Measurements from ENCODE around the gene PRKCB.

PRKCB gene

DNA sequence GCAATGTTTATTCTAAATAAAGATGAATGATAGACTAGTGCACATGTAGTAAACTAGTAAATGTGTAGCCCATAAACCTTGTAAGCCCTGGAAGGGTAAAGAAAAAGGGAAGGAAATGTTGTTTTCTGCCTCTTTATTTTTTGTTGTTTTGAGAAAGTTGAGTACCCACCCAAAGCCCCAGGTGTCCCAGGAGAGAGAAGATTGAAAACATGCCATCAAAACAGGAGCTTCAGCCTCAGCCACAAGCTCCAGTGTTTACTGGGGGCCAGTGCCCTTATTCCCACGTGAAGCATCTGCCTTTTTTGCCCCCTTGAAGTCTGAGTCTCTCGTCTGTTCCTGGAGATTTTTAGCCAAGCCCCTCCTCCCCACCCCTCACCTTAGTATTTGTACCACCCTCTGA is 121.5 kb downstream of the PRKCB start:
- in situ Hi-C loops (cut with HindIII; ENCODE audit: low sequenced_read_pairs): no loop called here
- H3K4me3 ChIP-seq (ENCODE audit: low read depth, low read length): no peak overlapping the region

DNA sequence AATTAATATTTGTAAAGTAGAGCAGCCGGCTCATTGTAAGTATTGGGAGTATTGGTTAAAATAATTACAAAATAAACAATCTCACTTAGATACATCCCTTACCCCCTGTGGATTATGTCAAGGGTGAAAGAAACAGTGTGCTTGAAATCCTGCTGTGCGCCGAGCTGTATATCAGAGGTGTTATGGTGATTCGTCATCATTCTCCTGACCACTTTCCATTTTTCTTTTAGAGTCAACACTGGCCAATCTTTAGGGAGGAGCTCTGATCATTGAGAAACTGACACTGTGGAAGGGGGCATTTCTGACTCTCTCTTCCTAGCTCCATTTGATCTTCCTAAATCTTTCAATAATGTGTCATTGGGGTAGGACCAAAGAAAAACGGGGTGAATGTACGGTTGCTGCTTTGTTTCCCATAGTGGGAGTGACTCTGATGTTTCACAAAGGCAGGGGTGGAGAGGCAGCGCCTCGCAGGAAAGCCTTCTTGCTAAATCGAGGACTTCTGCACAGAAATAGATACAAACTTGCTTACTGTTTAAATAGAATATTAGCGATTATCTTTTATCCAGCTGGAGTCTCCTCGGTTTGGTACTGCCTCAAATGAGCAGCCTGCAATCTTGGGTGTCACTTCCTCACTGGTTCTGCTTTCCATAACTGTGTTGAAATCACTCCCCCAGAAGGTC is 123.4 kb downstream of the PRKCB start:
- TF ChIP-seq, protein P1, sequence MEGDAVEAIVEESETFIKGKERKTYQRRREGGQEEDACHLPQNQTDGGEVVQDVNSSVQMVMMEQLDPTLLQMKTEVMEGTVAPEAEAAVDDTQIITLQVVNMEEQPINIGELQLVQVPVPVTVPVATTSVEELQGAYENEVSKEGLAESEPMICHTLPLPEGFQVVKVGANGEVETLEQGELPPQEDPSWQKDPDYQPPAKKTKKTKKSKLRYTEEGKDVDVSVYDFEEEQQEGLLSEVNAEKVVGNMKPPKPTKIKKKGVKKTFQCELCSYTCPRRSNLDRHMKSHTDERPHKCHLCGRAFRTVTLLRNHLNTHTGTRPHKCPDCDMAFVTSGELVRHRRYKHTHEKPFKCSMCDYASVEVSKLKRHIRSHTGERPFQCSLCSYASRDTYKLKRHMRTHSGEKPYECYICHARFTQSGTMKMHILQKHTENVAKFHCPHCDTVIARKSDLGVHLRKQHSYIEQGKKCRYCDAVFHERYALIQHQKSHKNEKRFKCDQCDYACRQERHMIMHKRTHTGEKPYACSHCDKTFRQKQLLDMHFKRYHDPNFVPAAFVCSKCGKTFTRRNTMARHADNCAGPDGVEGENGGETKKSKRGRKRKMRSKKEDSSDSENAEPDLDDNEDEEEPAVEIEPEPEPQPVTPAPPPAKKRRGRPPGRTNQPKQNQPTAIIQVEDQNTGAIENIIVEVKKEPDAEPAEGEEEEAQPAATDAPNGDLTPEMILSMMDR (IDR thresholded peaks at IDR 0.05; ENCODE audit: low read depth, low read length): no peak
- DNase-seq (ENCODE audit: low read depth, low spot score): no peak
- in situ Hi-C loops (cut with HindIII; ENCODE audit: low sequenced_read_pairs): no loop called here
- H3K4me3 ChIP-seq (ENCODE audit: low read depth, low read length): no peak overlapping the region

More for the DNA sequence above, 121.5 kb downstream of the PRKCB start:
- no peak for DNase-seq (ENCODE audit: low read depth, low spot score)
- TF ChIP-seq, protein P1 (IDR thresholded peaks at IDR 0.05; ENCODE audit: low read depth, low read length): no peak

DNA sequence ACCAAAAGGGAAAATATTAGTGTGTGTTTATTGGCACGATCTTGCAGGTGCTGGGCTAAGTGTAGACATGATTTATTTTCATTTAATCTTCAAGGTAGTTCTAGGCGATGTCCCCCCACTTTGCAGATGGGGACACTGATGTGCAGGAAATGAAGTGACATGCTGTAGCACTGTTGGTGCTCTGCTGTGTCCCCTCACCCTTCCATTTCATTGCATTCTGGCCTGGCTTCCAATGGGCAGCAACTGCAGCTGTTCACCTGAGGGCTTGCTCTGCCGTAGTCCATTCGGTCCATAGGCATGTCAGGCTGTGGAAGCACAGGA is 123.9 kb downstream of the PRKCB start:
- in situ Hi-C loops (cut with HindIII; ENCODE audit: low sequenced_read_pairs): no loop called here
- no peak for DNase-seq (ENCODE audit: low read depth, low spot score)
- no peak overlapping the region for H3K4me3 ChIP-seq (ENCODE audit: low read depth, low read length)
- TF ChIP-seq, protein P1 (IDR thresholded peaks at IDR 0.05; ENCODE audit: low read depth, low read length): no peak

DNA sequence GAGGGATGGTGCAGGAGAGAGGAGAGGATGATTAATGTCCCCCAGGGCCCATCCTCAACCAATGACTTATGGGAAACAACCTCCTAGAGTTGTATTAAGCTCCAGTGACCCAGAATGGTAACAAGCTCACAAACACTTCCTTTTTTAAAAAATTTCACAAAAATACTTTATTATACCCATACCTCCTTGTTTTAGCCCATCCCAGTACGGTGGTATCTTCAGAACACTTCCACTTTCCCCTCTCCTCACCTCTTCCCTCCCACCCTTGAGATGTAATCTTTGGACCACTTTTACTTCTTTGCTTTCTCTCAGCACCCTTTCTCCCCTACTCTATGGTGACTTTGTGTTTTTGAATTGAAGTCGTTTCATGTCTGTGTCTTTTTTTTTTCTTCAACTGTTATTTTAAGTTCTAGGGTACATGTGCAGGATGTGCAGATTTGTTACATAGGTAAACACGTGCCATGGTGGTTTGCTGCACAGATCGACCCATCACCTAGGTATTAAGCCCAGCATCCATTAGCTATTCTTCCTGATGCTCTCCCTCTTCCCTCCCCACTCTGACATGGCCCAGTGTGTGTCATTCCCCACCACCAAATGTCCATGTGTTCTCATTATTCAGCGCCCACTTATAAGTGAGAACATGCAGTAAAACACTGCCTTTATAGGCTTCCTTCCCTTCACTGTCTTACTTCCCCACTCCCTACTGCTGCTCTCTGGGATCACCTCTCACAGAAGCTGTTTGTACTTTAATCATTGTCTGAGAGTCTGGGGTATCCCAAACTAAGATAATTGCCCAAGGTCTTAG is 124.5 kb downstream of the PRKCB start:
- no peak for DNase-seq (ENCODE audit: low read depth, low spot score)
- in situ Hi-C loops (cut with HindIII; ENCODE audit: low sequenced_read_pairs): no loop called here
- TF ChIP-seq, protein P1 (IDR thresholded peaks at IDR 0.05; ENCODE audit: low read depth, low read length): no peak
- no peak overlapping the region for H3K4me3 ChIP-seq (ENCODE audit: low read depth, low read length)

DNA sequence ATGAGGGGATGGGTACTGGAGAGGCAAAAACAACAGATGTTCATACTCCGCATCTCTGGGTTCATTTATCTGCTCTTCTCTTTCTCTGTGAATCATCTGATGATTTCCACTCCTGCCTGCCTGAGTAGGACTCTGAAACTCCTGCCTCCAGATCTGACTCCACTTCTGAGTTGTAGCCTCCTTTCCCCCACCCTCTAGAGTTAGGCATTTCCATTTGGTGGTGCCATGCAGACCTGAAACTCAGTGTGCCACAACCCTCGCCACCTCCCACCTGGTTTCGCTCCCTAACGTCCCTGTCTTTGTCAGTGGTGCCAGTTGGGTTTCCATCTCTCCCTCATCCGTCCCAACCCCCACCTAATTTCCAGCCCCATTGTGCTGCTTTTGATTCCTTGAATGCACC is 126.2 kb downstream of the PRKCB start:
- no peak for DNase-seq (ENCODE audit: low read depth, low spot score)
- TF ChIP-seq, protein P1 (IDR thresholded peaks at IDR 0.05; ENCODE audit: low read depth, low read length): no peak
- no peak overlapping the region for H3K4me3 ChIP-seq (ENCODE audit: low read depth, low read length)
- in situ Hi-C loops (cut with HindIII; ENCODE audit: low sequenced_read_pairs): no loop called here

DNA sequence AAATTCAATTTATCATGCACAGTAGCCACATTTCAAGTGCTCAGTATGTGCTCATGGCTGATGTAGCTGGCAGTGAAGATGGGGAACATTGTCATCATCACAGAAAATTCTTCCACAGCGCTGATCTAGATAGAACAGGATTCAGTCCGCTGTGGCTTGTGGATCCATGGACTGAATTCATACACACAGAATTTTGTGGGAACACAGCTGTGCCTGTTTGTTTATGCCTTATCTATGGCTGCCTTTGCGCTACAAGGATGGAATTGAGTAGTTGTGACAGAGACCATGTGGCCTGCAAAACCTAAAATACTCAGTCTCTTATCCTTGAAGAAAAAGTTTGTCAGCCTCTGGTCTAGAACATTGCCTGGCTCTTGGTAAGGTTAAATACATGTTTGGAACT is 128.4 kb downstream of the PRKCB start:
- TF ChIP-seq, protein P1 (IDR thresholded peaks at IDR 0.05; ENCODE audit: low read depth, low read length): no peak
- in situ Hi-C loops (cut with HindIII; ENCODE audit: low sequenced_read_pairs): no loop called here
- no peak for DNase-seq (ENCODE audit: low read depth, low spot score)
- H3K4me3 ChIP-seq (ENCODE audit: low read depth, low read length): no peak overlapping the region

All from astrocyte of the spinal cord (primary cell).